HG03439 (cell line): ENCODE data around the gene MYOG.

Experiments used
- ATAC-seq: cut with Tn5 transposase; IDR thresholded peaks from one replicate; pipeline ENCODE4 v1.9.1; 2021; ENCODE audit warnings: mild to moderate bottlenecking, moderate library complexity; ENCODE audit not compliant: unreplicated experiment

The MYOG gene

DNA sequence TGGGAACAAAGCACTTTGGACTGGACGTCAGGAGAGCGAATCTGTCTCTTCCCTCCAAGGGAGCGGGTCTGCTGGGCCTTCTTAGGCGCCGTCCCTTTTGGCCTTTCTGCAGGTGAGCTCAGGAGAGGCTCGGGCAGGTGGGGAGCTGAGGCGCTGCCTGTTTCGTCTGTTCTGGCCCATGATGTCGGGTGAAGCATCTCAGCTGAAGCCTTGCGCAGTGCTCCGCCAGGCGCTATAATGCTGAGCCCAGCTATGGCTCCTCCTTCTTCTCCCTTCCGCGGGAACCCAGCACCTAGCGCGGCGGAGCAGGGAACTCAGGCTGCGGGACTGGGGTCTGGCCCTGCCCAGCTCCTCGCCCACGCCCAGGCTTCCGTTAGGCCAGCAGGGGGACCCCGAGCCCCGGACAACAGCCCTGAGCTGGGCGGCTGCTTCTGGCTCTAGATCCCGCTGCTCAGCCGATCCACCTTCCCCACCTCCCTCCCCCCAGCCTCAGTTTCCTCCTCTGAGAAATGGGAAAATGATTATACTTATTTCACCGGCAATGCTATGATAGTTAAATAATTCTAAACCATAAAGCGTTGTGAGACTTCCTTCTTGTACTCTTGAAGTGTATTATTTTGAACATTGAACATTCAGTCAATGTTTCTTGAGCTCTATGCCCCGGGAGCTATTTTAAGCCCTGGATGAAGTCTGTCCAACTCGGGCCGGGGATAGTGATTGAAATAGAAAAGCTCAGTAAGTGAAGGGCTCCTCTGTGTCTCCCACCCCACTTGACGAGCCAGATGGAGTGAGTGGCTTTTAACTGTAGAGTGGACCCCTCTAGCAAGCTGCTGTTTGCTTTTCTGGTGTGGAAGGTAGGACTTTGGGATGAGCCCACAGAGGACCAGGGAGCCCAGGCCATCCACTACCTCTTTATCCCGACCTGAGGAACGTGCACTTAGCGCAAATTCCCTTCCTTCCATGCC is 32.1 kb upstream of the MYOG start:
- ATAC-seq, result no peak

DNA sequence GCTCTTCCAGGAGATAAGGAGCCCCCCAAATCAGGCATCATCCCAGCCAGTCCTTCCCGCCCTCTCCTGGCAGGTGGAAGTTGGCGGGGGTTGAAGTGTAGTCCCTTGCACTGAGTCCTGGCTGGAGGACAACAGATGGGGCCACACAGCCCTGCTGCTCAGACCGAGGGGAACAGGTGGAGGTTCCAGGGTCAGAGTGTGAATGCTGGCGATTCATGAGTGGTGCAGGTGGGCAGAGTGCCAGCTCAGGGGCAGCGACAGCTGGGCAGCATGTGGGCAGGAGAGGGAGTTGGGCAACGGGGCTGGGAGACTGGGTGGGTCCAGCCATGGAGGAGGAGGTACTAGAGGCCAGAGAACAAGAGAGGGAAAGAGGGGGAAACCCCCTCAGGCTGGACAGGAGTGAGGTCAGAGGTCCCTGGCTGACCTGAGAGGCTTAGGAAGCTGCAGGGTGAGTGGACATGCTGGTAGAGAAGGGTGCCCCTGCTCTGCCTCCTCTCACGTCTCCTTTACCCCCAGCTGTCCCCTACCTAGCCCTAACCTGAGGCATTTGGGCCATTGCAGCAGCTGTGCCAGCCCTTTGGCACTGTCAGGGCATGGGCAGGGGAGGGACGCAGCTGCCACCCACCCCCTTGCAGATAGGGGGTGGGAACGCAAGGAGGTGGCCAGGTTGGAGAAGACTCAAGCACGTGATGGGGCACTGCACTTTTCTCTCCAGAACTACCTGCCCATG is 30.4 kb upstream of the MYOG start:
- ATAC-seq, result no peak

DNA sequence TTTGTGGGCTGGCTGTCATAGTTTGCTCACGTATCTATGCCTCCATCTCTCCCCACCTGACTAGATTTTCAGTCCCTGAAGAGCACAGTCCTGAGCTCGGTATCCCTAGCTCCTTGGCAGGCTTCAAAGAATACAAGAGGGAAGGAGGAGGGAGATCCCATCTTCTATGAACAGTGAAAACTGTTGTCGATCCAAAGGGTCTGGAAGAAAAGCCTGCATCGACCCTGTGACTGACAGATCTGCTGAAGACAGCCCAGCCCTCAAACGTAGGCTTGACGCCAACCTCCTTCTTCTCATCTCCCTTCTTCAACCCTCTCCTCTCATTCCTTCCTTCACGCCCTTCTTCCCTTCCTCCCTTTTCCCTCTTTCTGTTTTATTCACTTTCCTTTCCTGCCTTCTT is 28.4 kb upstream of the MYOG start:
- ATAC-seq, result no peak

DNA sequence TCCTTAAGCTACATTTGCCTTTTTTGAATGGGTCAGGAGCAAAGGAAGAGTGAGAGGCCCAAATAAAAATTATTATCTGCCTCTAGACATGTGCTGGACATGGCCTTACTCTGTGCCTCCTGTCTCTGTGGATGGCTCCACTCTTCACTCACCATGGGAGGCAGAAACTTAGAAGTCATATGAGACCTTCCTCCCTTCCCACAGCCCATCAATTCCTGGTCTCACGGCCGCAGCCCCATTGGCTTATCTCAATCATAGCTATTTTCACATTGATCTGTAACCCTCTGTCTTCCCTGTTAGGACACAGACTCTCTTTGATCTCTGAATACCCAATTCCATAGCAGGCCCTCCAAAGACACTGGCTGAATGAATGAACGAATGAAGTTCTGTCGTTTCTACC is 27.5 kb upstream of the MYOG start:
- no peak for ATAC-seq

DNA sequence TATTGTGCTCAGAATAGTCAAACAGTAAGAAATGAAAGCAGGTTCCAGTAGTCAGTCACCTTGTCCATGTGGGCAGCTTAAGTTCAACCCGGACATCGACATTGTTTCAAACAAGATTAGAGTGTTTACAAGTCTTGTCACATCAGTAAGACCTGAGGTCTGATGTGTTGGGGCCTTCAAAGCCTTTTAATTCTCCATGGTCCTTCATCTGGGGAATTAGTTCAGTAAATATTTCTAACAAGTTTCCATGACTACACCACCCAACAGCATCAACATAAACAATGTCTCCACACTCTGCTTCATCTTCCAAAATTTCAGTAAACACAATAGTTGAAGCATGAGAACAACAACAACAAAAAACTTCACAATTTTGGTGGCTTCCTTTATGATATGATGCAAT is 26.7 kb upstream of the MYOG start:
- ATAC-seq, result no peak

DNA sequence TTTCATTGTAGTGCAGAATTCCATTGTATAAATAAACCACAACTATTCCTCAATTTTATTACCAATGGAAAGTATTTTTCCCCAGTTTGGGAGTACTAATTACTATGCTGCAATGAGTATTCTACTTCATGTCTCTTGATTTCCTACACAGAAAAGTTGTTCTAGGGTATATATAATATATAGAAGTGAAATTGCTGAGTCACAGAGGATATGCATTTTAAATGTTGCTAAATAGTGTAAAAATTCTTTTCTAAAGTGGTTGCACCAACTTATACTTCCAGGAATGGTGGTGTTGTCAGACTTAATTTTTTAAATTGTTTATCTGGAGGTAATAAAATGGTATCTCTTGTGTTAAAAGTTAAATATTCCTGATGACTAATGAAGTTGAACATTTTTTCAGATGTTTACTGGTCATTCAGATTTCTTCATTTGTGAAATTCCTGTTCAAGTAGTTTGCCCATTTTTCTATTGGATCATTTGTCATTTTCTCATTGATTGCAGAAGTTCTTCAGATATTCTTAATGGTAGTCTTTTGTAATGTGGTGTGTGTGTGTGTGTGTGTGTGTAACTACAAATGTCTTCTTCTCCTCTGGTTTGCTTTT is 19.1 kb upstream of the MYOG start:
- ATAC-seq, result no peak

DNA sequence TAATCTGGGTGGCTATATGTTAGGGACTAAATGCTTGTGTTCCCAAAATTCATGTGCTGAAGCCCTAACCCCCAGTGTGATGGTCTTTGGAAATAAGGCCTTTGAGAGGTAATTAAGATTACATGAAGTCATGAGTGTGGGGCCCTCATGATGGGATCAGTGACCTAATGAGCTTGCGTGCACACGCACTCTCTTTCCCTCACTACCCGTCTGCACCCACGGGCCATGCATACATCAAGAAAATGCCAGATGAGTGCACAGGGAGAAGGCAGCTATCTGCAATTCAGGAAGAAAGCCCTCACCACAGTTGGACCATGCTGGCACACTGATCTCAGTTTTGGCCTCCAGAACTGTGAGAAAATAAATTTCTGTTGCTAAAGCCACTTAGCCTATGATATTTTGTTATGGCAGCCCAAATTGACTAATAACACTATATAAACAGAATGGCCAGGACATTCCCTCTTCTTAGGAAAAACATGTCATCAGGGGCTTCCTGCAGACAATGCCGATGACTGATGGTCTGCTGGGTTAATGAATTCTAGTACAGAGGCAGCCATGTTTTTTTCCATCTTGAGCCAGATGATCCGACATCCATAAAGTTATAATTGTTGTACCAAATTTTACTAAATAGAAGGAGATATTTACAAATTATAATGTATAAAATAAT is 18.1 kb upstream of the MYOG start:
- no peak for ATAC-seq

DNA sequence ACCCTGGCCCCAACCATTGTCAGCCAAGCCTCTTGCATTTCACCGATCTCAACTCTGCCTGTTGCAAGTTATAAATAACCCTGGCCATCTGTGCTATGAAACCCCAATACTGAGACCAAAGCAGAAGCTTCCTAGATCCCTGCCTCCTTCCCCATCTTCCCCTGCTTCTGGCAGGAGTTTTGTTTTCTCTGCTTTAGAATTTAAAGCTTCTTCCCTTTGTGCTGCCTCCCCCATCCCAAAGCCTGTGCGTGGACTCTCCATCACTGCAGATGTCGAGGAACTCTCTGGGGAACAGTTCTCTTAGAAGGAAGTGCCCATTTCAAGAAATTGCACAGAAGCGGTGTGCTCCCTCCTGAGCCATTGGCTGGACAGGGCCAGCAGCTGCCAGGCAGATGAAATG is 17.4 kb upstream of the MYOG start:
- ATAC-seq, result no peak

DNA sequence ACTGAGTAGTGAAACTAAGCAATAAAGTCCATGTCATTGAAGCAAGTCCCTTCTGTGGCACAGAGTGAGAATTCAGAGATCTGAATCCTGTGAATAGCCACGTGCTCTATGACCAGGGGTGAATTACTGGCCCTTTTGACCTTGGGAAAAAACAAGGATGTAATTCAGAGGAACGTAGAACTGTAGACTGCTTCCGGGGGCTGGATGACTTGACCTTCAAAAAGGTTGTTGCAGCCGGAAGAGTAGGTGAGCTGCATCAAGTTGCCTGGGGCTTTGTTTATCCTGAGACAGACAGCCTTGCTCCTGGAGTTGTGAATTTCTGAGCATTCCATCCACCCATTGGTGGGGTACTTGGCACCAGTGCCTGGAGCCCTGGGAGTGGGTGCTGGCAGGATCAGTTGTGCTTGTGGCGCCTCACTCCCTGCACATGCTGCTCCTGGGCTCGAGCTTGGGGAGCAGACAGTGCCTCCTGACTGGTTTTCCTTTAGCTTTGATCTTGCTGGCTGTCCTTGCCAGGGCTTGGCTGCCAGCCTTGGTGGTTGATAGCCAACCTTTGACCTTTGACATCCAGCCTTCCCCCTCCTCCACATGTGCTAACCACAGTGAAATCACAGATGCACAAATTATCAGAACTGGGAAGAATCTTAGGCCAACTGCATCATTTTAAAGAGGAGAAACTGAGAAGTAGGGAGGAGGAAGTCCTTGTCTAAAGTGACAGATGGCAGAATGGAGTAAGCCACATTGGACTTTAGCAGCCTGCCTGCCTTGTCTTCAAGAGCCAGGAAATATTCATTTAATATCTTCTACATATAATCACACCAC is 16.2 kb upstream of the MYOG start:
- no peak for ATAC-seq

DNA sequence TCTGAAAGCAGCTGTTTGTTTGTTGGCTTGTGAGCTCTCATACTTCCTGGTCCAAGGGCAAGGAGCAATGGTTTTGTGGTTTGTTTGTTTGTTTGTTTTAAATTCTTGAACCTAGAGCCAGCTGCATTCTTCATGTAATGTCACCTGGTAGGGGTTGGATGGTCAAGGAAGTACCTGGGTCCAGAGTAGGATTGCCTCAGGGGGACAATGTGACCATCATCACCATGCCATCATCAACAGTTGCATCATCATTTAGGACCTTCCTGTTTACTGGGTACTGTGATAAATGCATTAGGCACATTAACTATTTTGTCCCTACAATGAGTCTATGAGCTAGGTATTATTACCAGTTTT is 14.7 kb upstream of the MYOG start:
- ATAC-seq, result no peak

DNA sequence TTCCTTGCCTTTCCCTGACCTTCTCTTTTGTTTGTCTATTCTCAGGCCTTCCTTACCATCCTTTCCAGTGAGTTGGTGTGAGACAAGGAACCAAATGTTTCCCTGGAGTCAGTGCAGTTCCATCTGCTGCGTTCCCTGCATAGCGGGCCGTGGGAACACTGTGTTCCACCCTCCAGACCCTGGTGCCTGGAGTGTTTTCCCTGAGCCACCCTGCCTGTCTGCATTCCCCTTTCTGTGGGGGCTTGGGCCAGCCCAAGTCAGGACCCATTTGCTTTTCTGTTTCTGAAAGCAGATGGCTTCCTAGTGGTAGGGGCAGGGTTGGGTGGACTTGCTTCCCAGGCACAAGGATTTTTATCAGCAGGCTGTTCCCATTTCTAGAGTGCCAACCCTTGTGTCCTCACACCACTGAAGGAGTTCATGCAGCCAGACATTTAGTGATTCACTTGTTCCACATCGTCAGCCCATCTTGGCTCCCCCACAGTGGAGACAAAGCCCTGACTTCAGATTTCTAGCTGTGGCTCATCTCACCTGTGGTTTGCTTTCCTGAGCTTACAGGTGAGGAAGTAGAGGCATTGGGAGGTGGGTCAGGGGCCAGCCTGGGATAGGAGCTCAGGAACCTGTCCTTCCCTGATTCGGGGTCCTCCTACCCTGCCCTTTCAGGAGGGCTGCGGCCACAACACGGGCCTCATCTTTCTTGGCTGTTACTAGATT is 14.1 kb upstream of the MYOG start:
- no peak for ATAC-seq

DNA sequence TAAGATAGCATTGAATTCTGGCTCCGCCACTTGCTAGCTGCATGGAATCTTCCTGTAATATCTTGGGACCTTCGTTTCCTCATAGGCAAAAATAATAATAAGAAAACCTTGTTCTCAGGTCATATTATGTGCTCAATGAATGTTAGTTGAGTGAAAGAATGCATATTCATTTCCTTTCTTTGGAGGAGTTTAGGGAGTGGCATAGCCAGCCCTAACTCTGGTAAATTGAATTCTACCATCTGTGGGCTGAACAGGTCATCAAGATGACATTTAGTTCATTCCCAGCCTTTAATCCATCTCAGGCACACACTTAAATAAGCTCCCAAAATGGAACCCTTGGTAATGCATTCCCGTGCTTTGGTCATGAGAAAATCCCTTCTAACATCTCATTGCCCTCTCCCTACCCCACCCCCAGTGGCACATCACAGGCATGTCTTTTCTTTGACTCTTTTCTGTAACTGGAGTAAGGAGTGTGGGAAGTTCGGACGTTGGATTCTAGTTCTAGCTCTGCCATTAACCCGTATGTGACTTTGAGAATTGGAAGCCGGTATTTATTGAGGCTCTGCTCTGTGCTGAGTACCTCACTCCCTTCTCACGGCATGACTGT is 13.2 kb upstream of the MYOG start:
- ATAC-seq, result no peak

DNA sequence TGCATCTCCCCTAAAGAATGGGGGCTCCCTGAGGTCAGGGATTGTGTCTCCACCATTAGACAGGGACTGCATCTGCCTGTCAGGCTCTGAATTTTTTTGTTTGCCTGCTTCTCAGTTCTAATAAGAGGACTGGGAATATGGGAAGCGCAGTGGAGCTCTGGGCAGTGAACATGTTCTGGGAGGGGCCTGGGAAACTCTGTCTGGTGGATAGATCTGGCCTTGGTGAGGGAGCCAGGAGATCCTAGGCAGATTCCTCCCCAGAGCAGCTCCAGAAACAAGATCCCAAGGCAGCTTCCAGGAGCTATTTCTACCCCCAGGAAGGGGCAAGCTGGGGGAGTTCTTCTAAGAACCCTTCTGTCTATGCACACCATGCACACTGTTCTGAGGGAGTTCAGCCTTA is 12.6 kb upstream of the MYOG start:
- no peak for ATAC-seq

DNA sequence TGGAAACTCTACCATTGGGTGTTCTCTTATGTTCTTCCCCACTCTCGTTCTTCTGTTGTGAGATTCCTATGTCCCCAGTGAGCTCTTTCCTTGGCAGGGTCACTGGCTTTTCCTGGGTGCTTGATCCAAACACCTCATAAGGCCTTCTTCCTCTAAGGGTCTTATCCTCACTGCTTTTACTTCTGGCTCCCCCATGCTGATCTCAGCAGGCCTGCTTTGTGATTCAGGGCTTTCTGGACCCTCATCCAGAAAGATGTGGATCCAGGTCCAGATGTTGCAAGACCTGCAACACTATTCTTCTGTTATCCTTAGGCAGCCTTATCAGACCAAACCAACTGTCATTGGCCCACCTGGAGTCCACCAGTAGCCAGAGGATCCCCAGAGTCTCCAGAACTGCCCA is 11.2 kb upstream of the MYOG start:
- ATAC-seq, result no peak

DNA sequence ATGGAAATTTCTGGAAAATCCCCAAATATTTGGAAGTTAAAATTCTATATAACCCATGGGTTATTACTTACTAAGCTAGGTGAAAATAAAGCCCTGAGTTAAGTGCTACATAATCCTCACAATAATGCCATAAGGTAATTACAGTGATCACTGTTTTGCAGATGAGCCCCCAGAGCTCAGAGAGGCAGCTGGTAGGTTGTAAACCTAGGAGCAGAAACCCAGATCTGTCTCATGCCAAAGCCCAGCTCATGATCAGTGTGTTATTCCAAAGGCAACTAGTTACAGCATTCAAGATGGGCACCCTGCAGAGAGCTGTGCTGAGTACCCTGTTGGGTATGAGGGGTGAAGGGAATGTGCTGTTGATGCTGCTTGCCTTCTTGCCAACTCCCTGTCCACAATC is 10.8 kb upstream of the MYOG start:
- no peak for ATAC-seq

DNA sequence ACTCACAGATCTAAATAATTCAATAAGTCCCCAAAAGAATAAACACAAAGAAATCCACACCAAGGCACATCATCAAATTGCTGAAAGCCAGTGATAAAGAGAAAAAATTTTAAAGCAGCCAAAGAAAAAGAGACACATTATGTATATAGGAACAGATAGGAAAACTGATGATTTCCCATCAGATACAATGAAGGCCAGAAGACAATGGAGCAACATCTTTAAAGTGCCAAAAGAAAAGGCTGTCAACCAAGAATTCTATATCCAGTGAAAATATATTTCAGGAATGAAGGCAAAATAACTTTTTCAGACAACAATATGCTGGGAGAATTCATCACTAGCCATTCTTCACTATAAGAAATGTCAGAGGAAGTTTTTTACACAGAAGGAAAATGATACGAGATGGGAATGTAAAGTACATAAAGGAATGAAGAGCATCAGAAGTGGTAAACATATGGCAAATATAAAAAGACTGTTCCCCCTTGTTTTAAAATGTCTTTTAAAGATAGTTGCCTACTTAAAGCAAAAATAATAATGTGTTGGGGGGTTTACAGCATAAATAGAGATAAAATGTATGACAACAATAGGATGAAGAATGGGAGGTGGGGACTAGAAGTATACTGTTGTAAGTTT is 9.4 kb upstream of the MYOG start:
- no peak for ATAC-seq

DNA sequence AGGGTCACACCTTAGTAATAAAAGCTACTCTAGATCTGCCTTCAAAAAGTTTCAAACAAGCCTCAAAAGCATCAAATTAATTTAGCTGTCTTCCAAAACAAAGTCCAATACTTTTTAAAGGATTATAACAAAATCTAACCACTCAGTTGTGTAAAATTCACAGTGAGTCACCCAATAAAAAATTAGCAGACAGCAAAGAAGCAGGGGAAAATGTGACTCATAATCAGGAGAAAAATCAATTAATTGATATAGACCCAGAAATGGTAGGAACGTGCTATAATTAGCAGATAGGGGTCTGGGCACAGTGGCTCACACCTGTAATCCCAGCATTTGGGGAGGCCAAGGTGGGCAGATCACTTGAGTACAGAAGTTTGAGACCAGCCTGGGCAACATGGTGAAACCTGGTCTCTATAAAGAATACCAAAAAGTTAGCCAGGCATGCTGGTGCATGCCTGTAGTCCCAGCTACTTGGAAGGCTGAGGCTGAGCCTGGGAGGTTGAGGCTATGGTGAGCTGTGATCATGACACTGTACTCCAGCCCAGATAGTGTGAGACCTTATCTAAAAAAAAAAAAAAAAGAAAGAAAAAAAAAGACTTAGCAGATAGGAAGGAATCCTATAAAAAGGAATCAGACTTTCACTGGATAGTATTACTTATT is 8.1 kb upstream of the MYOG start:
- no peak for ATAC-seq

DNA sequence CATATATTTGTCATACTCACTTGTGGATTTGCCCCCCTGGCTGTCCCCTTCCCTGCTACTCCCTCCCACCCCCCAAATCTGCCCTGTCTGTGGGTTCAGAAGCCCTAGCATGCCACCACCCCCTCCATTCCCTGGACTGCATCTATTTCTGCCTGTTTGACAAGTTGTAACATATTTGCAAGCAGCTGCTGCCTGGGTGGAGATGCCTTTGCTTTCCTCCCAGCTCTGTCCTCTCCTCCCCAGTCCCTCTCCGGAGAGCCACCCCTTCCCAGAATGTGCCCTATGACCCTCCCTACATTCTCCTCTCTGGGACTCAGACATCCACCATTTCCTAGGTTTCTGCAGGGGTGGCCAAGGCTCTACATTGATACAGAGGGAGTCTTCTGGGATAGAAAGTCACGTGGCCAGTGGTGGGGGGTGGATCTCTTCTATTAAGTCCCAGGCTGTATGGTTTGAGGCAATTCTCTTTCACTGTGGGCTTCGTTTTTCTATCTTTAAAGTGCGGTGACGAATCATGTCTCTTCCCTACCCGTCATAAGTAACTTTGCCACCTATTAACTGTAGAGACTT is 6.0 kb upstream of the MYOG start:
- no peak for ATAC-seq
